ENCODE results near the gene ARSG.
A peak's percentile ranks its signal among the peaks of the same experiment; 100 is the strongest.

ARSG gene

GRCh38 chr17:68451670-68452354 lies 160.5 kb downstream of the ARSG start:
- DNase-seq (ENCODE audit: low read depth in 3 of 3) = no peak

- no peak for DNase-seq (ENCODE audit: low read depth in 3 of 3)
These were observed 161.5 kb downstream of the ARSG start for GRCh38 chr17:68452724-68453290.

GRCh38 chr17:68453991-68454665 lies 162.8 kb downstream of the ARSG start:
- DNase-seq (ENCODE audit: low read depth in 3 of 3) = no peak

GRCh38 chr17:68455901-68456338 lies 164.6 kb downstream of the ARSG start:
- no peak for DNase-seq (ENCODE audit: low read depth in 3 of 3)

- no peak for DNase-seq (ENCODE audit: low read depth in 3 of 3)
These were observed 165.3 kb downstream of the ARSG start for GRCh38 chr17:68456339-68457167.

GRCh38 chr17:68457168-68457538 lies 165.9 kb downstream of the ARSG start, which contains the start of gene WIPI1:
Gene WIPI1, minus strand, starts transcription at chr17:68457496. Its CDS starts 75 bp downstream, at chr17:68457421.
- DNase-seq (ENCODE audit: low read depth in 3 of 3) = peak in 1 of 3 donors; percentile 19

GRCh38 chr17:68457539-68458259 lies 166.4 kb downstream of the ARSG start:
- DNase-seq (ENCODE audit: low read depth in 3 of 3) = peak; percentile 96

- DNase-seq (ENCODE audit: low read depth in 3 of 3) = no peak
These were observed 167.2 kb downstream of the ARSG start for GRCh38 chr17:68458260-68459036.

- DNase-seq (ENCODE audit: low read depth in 3 of 3) = no peak
These were observed 167.8 kb downstream of the ARSG start for GRCh38 chr17:68459037-68459639.

- no peak for DNase-seq (ENCODE audit: low read depth in 3 of 3)
These were observed 168.9 kb downstream of the ARSG start for GRCh38 chr17:68460146-68460545.

- no peak for DNase-seq (ENCODE audit: low read depth in 3 of 3)
These were observed 169.4 kb downstream of the ARSG start for GRCh38 chr17:68460715-68461114.

GRCh38 chr17:68461122-68461539 lies 169.8 kb downstream of the ARSG start:
- DNase-seq (ENCODE audit: low read depth in 3 of 3) = no peak

GRCh38 chr17:68461589-68461988 lies 170.3 kb downstream of the ARSG start:
- DNase-seq (ENCODE audit: low read depth in 3 of 3) = peak in 1 of 3 donors; percentile 28

GRCh38 chr17:68462381-68463210 lies 171.3 kb downstream of the ARSG start:
- peak; percentile 43 to 65 (median 44) for DNase-seq (ENCODE audit: low read depth in 3 of 3)

- DNase-seq (ENCODE audit: low read depth in 3 of 3) = no peak
These were observed 172.1 kb downstream of the ARSG start for GRCh38 chr17:68463211-68464019.

- DNase-seq (ENCODE audit: low read depth in 3 of 3) = no peak
These were observed 177.0 kb downstream of the ARSG start for GRCh38 chr17:68468334-68468733.

GRCh38 chr17:68468788-68469187 lies 177.5 kb downstream of the ARSG start:
- no peak for DNase-seq (ENCODE audit: low read depth in 3 of 3)

Data from stimulated activated CD4-positive, alpha-beta T cell treated with anti-CD3 and anti-CD28 coated beads, TNF-alpha, amount 100 ng/mL, for 48 hours (primary cell).